VCaP (cell line): ENCODE data around the gene ANO2.

Experiments used
- H3K27ac ChIP-seq: fragments of 450-650 bp; 2 replicates; pipeline ENCODE4 v1.5.1; 2017
- CTCF ChIP-seq: fragments of 450-650 bp; conservative IDR thresholded peaks from 2 replicates; pipeline ENCODE4 v1.5.1; 2017; ENCODE audit warnings: mild to moderate bottlenecking, moderate library complexity

ANO2 gene

GRCh38 chr12:5773550-5773949 is 171.5 kb downstream of the ANO2 start:
- no peak overlapping the region for H3K27ac ChIP-seq
- no peak for TF ChIP-seq CTCF

GRCh38 chr12:5771756-5772155 is 173.3 kb downstream of the ANO2 start:
- H3K27ac ChIP-seq: no peak overlapping the region
- TF ChIP-seq CTCF: no peak

GRCh38 chr12:5770727-5771126 is 174.3 kb downstream of the ANO2 start:
- TF ChIP-seq CTCF: no peak

GRCh38 chr12:5768581-5769196 is 176.4 kb downstream of the ANO2 start:
- TF ChIP-seq CTCF: no peak
- H3K27ac ChIP-seq: no peak overlapping the region

More at GRCh38 chr12:5770727-5771126, 174.3 kb downstream of the ANO2 start:
- H3K27ac ChIP-seq: no peak overlapping the region

GRCh38 chr12:5768171-5768570 is 176.9 kb downstream of the ANO2 start:
- H3K27ac ChIP-seq: no peak overlapping the region
- TF ChIP-seq CTCF: no peak

- no peak overlapping the region for H3K27ac ChIP-seq
- no peak for TF ChIP-seq CTCF
Measured at GRCh38 chr12:5758347-5758746, 186.7 kb downstream of the ANO2 start.

- no peak for TF ChIP-seq CTCF
- no peak overlapping the region for H3K27ac ChIP-seq
Measured at GRCh38 chr12:5756338-5756842, 188.7 kb downstream of the ANO2 start.
